Bronchial epithelial cell (primary cell): ENCODE results near the gene ICAM1. TPM values are rescaled to one million over a fixed set of nuclear protein-coding genes. Genes with fewer than 3 reads are reported as not detected.
A peak's percentile ranks its signal among the peaks of the same experiment; 100 is the strongest.

ENCODE experiments used
- DNase-seq: peaks from one replicate; pipeline ENCODE4 v3.0.0-alpha.2; 2010; ENCODE audit warnings: low read depth
- FAIRE-seq: peaks from 2 replicates; lab custom pipeline; 2011; peaks lifted over from hg19 to GRCh38; lab: Jason Lieb, UNC
- H3K27me3 ChIP-seq: 2 replicates; pipeline ENCODE4 v1.5.1; 2011; ENCODE audit warnings: low read length; ENCODE audit not compliant: control insufficient read depth, insufficient read depth
- H3K36me3 ChIP-seq: 2 replicates; pipeline ENCODE4 v1.5.1; 2011; ENCODE audit warnings: low read length; ENCODE audit not compliant: control insufficient read depth, insufficient read depth
- H3K4me3 ChIP-seq: 2 replicates; pipeline ENCODE4 v1.5.1; 2011; ENCODE audit warnings: mild to moderate bottlenecking, low read depth, low read length, control low read depth
- total RNA-seq: library from RNA; depleted of rRNA; stranded (reverse); fragments of >200 nt; gene quantifications from 2 replicates; pipeline ENCODE4 v1.2.1, GENCODE V29; 2014
- TF ChIP-seq, protein P1 (sequence below): IDR thresholded peaks from 2 replicates; pipeline ENCODE4 v1.5.1; 2011; ENCODE audit warnings: mild to moderate bottlenecking, moderate library complexity, low read length, control low read depth, inconsistent platforms; ENCODE audit not compliant: insufficient read depth, severe bottlenecking

The ICAM1 gene
- total RNA-seq, 1 donor from 2014 or later: 0.79 TPM

GRCh38 chr19:10226376-10227025 is 44.4 kb upstream of the ICAM1 start:
- no peak overlapping the region for H3K4me3 ChIP-seq
- no peaks in the 10 kb centered on the region for H3K27me3 ChIP-seq
- TF ChIP-seq, protein P1, sequence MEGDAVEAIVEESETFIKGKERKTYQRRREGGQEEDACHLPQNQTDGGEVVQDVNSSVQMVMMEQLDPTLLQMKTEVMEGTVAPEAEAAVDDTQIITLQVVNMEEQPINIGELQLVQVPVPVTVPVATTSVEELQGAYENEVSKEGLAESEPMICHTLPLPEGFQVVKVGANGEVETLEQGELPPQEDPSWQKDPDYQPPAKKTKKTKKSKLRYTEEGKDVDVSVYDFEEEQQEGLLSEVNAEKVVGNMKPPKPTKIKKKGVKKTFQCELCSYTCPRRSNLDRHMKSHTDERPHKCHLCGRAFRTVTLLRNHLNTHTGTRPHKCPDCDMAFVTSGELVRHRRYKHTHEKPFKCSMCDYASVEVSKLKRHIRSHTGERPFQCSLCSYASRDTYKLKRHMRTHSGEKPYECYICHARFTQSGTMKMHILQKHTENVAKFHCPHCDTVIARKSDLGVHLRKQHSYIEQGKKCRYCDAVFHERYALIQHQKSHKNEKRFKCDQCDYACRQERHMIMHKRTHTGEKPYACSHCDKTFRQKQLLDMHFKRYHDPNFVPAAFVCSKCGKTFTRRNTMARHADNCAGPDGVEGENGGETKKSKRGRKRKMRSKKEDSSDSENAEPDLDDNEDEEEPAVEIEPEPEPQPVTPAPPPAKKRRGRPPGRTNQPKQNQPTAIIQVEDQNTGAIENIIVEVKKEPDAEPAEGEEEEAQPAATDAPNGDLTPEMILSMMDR: no peak
- H3K36me3 ChIP-seq: peaks cover 4% of the 10 kb centered on the region
- no peak for DNase-seq
- FAIRE-seq: peak; percentile 40

DNA sequence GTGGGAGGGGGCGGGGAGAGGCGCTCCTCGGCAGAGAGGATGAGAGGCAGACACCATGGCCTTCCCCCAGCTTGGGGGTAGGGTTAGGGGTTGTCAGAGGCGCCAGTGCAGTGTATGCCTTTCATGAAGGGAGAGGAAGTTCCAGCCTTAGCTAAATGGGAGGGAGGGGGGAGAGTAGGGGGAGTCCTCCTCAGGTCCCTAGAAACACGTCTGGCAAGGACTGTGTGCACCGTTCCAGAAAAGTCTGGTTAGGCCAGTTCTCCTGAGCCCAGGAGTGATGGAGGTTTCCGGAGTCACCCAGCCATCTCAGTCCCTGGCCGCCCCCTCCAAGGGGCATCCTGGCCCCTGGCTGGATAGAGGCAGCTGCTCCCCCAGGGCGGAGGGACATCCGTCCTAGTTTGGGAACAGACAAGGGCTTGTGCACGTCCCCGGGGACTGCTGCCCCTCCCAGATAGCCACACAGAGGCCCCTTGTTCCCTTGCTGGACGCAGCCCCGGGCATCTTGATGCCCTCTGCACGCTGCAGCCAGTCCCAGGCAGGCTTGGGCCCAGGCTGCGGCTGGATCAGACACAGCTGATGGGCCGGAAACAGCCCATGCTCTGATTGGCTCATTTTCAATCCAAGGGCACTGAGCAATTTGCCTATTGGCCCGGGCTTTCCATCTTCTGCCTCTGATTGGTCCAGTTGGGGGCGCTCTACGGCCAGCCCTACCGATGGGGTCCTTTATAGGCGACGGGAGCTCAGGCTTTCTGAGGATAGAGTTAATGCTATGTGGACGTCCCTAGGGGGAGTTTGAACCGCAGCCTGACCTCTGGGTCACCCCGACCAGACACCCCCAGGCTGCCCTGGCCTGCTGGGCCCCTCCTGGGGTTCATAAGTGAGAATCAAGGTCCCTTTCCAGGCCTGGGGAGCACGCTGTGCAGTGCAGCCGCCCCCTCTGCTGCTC is 43.6 kb upstream of the ICAM1 start:
- Histone ChIP-seq H3K27me3 (no peaks in the 10 kb centered on the region), H3K4me3 (no peak overlapping the region), H3K36me3 (peaks cover 4% of the 10 kb centered on the region)
- FAIRE-seq: no peak
- TF ChIP-seq, protein P1: no peak
- no peak for DNase-seq

DNA sequence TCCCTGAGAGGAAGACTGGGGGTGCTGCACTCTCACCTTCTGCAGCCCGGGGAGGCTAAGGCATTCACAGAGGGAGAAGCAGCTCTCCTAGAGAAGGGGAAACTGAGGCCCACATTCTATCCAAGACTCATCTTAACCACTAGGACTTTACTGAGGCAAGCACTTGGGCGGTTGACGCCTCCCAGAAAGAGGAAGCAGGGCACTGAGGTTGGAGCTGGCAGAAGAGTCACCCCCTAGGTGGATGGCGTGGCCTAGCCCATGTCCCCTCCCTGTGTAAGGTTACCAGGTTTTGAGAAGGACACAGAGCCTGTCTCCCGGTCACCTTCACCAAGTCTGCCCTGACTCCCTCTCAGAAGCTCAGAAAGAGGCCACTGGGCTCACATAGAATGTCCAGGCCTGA is 42.5 kb upstream of the ICAM1 start:
- no peak overlapping the region for H3K4me3 ChIP-seq
- FAIRE-seq: no peak
- H3K27me3 ChIP-seq: no peaks in the 10 kb centered on the region
- peaks cover 4% of the 10 kb centered on the region for H3K36me3 ChIP-seq
- TF ChIP-seq, protein P1: no peak
- no peak for DNase-seq

- TF ChIP-seq, protein P1: peak; percentile 50
- FAIRE-seq (no peak), DNase-seq (peak; percentile 25)
- H3K27me3 ChIP-seq: no peaks in the 10 kb centered on the region
- peaks cover 4% of the 10 kb centered on the region for H3K36me3 ChIP-seq
- no peak overlapping the region for H3K4me3 ChIP-seq
These were observed 42.0 kb upstream of the ICAM1 start for GRCh38 chr19:10228920-10229319.

DNA sequence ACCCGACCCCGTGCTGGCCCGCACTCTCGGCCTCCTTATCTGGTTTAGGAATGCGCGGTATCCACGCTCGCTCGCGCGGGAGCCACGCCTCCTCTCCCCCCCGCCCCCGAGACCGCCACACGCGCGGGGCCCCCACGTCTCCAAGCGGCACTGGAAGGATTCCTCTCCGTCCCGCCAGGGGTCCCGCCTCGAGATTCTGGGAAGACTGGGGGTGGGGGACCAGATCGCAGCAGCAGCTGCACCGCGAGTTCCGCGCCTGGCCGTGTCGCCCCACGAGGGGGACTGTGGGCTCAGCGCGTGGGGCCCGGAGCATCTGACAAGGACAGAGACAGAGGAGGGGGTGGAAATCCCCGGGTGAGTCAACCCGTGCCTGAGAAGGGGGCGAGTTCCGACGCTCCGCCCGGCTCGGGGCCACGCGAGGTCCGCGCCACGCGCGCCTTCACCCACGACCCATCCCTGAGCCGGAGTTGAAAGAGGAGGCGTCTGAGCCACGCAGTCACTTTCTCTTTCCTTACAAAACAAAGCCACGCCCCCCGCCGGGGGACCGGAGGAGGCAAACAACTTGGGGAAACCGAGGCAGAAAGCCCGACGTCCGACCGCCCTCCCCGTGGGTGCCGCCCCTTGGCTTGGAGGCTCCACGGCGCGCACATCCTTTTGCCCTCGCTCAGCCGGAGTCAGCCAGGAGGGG is 40.6 kb upstream of the ICAM1 start:
- TF ChIP-seq, protein P1: no peak
- no peak for FAIRE-seq
- H3K4me3 ChIP-seq: peak overlapping the region; percentile 79
- no peaks in the 10 kb centered on the region for H3K27me3 ChIP-seq
- DNase-seq: no peak
- H3K36me3 ChIP-seq: no peaks in the 10 kb centered on the region
